ENCODE results near the gene LUZP4. TPM values are rescaled to one million over a fixed set of nuclear protein-coding genes. Genes with fewer than 3 reads are reported as not detected.
"Not testable (repeated sequence)": the region's sequence is repeated elsewhere in the genome, so short reads cannot be mapped to it uniquely, and the experiment has no call there.

LUZP4 gene
- polyA plus RNA-seq (2013, experiment 1 of 2; ENCODE audit: insufficient read length): not detected
- polyA plus RNA-seq (2013, experiment 2 of 2; ENCODE audit: insufficient read length): not detected

GRCh38 chrX:115289465-115289864 is at the start of gene LUZP4:
LUZP4 (plus strand) TSS chrX:115289715; CDS start chrX:115289760, 45 bp downstream.
- no peak for DNase-seq

- no peak for DNase-seq
Observed at GRCh38 chrX:115251458-115252233, 37.9 kb upstream of the LUZP4 start.

- no peak for DNase-seq
Observed at GRCh38 chrX:115255003-115255402, 34.5 kb upstream of the LUZP4 start.

- DNase-seq: no peak
Observed at GRCh38 chrX:115257711-115258110, 31.8 kb upstream of the LUZP4 start.

GRCh38 chrX:115259238-115259875 is 30.2 kb upstream of the LUZP4 start:
- peak; percentile 69 for DNase-seq

GRCh38 chrX:115260330-115260729 is 29.2 kb upstream of the LUZP4 start:
- peak; percentile 33 for DNase-seq

- DNase-seq: no peak
Observed at GRCh38 chrX:115261148-115261547, 28.4 kb upstream of the LUZP4 start.

- no peak for DNase-seq
Observed at GRCh38 chrX:115264009-115264408, 25.5 kb upstream of the LUZP4 start.

GRCh38 chrX:115266300-115266699 is 23.2 kb upstream of the LUZP4 start:
- DNase-seq: no peak

- no peak for DNase-seq
Observed at GRCh38 chrX:115268421-115268820, 21.1 kb upstream of the LUZP4 start.

GRCh38 chrX:115269051-115269683 is 20.3 kb upstream of the LUZP4 start:
- DNase-seq: no peak

GRCh38 chrX:115284877-115285276 is 4.6 kb upstream of the LUZP4 start:
- no peak for DNase-seq

GRCh38 chrX:115297189-115297588 is 7.7 kb downstream of the LUZP4 start:
- no peak for DNase-seq

- DNase-seq: no peak
Observed at GRCh38 chrX:115311139-115311538, 21.6 kb downstream of the LUZP4 start.

- DNase-seq: no peak
Observed at GRCh38 chrX:115311601-115312001, 22.1 kb downstream of the LUZP4 start.

GRCh38 chrX:115318139-115318538 is 28.6 kb downstream of the LUZP4 start:
- no peak for DNase-seq

GRCh38 chrX:115322375-115322774 is 32.9 kb downstream of the LUZP4 start:
- DNase-seq: no peak

- DNase-seq: peak; percentile 39
Observed at GRCh38 chrX:115324194-115324593, 34.7 kb downstream of the LUZP4 start.

- DNase-seq: not testable (repeated sequence)
Observed at GRCh38 chrX:115329282-115329681, 39.8 kb downstream of the LUZP4 start.

- peak; percentile 64 for DNase-seq
Observed at GRCh38 chrX:115330498-115331168, 41.1 kb downstream of the LUZP4 start.

GRCh38 chrX:115332832-115333231 is 43.3 kb downstream of the LUZP4 start:
- no peak for DNase-seq

GRCh38 chrX:115333446-115333845 is 43.9 kb downstream of the LUZP4 start:
- no peak for DNase-seq

All from fibroblast of skin of abdomen (primary cell).